ENCODE results near the gene ZNF593OS. TPM values are rescaled to one million over a fixed set of nuclear protein-coding genes. Genes with fewer than 3 reads are reported as not detected.
A peak's percentile ranks its signal among the peaks of the same experiment; 100 is the strongest.

Gene ZNF593OS
- total RNA-seq, 1 donor from 2014 or later: not detected

DNA sequence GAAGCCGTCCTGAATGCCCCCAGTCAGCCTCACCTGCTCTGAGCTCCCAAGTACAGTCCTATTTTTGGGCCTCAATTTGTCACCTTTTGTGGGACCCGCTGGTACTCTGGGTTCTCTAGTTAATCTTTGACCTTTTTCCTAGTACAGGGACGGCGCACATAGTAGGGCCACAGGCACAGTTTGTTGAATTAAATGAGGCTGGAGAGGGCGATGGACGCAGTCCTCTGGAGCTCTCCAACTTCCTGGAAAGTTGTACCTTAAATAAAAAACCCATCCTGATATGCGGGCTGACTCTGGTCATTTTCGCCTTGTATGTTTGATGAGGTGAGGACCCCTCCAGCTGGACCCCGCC, 8.0 kb downstream of the ZNF593OS start:
- DNase-seq (ENCODE audit: missing footprints): no peak
- no peak for ATAC-seq
- intact Hi-C loops (cut with DNase I): loop anchor here (2.0 kb wide), 1 partner anchor 59 kb away; no protein-coding TSS in a partner anchor

DNA sequence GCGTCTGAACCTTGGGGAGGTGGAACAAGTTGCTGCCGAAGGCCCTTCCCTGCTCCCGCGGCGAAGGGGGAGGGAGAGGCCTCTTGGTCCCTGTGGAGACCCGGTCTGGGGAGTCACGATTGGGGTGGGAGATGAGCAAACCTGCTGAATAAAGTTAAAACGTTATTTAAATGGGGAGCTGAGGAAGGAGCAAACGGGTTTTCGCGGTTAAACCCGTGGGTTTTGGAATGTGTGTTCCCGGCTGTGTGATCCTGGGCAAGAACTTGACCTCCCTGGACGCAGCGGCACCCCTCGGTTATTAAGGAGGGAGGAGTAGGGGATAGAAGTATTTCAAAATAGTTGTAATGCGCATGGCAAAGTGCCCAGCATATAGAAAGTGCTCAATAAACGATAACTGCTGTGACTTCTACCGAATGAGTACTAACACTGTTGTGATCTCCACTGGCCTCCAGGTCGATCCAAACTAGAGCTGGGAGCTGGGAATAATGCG, 9.4 kb downstream of the ZNF593OS start:
- ATAC-seq (no peak), DNase-seq (ENCODE audit: missing footprints) (peak; percentile 20)
- intact Hi-C loops (cut with DNase I): no loop called here

DNA sequence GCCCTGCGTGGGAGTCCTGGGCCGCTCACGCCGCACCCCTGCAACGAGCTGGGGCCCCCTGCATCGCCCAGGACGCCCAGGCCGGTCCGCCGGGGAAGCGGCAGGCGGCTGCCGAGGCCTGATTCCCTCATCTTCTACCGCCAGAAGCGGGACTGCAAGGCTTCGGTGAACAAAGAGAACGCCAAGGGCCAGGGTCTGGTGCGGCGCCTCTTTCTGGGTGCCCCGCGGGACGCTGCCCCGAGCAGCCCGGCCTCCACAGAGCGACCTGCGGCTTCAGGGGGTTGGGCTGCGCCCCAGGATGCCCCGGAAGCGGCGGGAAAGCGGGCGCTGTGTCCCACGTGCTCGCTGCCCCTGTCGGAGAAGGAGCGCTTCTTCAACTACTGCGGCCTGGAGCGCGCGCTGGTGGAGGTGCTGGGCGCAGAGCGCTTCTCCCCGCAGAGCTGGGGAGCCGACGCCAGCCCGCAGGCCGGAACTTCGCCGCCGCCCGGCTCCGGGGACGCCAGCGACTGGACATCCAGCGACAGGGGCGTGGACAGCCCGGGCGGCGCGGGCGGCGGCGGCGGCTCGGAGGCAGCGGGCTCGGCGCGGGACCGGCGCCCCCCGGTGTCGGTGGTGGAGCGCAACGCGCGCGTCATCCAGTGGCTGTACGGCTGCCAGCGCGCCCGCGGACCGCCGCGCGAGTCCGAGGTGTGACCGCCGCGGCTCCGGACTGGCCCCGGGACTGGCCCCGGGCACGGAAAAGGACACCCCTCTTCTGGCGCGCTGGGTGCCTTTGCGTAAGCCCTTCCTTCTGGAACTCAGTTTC, 10.0 kb downstream of the ZNF593OS start:
- intact Hi-C loops (cut with DNase I): no loop called here
- ATAC-seq (peak; percentile 67), DNase-seq (ENCODE audit: missing footprints) (peak; percentile 83)

DNA sequence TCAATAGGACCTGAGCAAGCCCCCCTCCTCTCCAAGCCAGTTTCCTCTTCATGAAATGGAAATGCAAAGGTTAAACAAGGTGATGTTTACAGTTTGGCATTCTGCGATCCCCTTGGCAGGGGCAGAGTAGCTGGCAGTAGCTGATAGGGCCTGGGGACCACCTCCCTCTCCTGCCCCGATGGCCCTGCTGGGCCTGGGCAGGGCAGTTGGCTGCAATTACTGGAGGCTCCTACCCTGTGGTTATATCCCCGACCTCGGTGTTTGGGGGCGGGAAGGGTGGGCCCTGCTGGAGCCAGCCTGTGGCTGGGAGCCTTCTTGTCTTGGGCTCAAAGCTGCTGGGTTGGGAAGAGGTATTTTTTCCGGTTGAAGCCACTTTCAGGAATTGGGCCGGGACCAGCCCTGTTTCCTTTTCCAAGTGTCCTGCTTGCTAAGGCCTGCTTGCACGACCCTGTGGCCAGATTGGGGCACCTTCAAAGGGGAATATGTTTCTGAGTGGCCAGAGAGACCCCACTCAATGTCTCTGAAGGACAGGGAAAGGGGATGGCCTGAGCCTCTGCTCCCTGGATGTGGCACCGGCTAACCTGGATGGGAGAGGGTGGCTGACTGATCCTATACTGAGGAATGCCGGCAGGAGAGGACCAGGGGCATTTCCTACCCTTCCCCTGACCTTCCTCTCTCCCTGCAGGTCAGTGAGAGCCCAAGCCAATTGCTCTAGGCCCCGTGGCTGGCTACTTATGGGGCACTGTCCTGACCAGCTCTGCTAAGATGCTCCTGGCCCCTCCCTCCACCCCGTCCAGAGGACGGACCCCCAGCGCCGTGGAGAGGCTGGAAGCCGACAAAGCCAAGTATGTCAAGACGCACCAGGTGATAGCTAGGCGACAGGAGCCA, 10.9 kb downstream of the ZNF593OS start:
- intact Hi-C loops (cut with DNase I): no loop called here
- no peak for DNase-seq (ENCODE audit: missing footprints)
- no peak for ATAC-seq

DNA sequence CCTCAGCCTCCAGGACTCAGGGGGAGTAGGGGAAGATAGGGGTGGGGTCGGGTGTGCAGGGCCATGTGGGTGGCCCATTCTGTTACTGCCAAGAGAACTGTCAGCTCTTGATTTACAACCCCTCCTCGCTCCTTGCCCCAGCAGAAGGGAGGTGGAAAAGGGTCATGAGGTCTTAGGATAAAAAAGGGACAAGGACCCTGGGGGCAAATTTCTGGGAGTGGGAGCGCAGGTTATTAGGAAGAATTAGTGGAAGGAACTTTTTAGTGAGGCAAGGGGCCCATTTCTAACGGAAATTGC, 11.9 kb downstream of the ZNF593OS start:
- intact Hi-C loops (cut with DNase I): loop anchor here (2.0 kb wide), 1 partner anchor 123 kb away; no protein-coding TSS in a partner anchor
- ATAC-seq: no peak
- no peak for DNase-seq (ENCODE audit: missing footprints)

DNA sequence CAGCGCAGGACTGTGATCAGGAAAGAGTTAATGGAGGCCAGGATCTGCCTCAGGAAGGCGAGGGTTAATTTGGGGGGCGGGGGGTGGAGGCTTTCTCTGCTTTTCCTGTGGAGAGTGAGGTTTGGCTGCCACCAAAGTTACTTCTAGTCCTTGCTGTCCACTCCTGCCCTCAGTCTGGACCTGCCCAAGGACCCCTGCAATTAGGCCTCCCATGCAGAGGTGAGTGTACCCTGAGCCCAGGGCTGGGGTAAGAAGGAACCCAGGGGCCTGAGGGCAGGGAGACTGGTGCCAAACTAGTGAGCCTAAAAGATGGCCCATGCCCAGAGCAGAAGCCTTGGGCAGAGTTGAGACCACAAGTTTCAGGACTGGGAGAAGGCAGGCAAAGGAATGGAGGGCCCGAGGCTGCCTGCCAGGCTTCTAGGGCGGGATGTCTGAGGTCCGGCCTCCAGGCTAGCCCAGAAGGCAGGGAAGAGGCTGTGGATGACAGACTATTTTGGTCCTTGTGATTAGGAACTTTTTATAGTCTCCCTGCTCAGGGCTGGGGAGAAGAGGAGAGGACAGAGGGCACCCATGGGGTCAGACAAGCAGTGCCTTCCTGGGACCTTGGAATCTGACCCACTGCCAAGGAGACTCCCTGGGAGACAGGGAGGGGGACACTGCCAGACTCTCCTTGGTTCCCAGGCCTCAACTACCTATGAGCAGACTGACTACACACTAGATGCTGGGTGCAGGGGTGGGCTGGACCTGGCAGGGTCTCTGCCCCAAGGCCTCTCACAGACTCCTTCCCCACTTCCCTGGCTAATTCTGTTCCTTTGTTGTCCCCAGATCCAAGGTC, 12.5 kb downstream of the ZNF593OS start, which contains the start of gene FAM110D:
TSS of gene FAM110D (plus strand) at position 172 of the 835 bp plus-strand sequence. CDS start 2,213 bp downstream, outside the sequence.
- DNase-seq (ENCODE audit: missing footprints): no peak
- peak; percentile 74 for ATAC-seq
- intact Hi-C loops (cut with DNase I): loop anchor here (2.0 kb wide), 1 partner anchor 122 kb away; no protein-coding TSS in a partner anchor

DNA sequence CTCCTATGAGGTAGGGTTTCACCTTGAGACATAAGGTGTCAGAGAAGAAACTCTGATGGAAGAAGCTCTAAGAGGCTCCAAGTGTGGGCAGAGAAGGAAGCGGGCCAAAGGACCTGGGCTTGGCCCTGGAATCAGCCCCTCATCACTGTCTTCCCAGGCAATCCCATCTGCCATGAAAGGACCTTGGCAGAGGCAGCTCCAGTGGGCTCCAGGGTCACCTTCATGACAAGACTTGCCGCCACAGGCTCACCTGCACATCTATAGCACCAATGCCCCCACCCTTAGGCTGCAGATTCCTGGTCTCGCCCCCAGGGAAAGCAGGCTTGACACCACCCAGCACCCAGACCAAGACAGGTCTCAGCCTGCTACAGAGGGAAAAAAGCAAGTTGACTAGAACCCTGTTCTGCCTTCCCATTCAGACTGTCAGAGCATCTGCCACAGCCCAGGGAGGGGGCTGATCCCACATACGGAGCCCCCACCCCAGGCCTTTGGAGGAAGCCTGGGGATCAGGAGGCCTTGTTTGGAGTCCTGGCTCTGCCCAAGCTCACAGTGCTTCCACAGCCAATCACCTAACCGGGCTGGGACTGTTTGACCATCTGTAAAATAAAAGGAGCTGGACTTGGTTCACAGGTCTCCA, 13.2 kb downstream of the ZNF593OS start:
- ATAC-seq (no peak), DNase-seq (ENCODE audit: missing footprints) (no peak)
- intact Hi-C loops (cut with DNase I): loop anchor here (2.0 kb wide), 1 partner anchor 122 kb away; no protein-coding TSS in a partner anchor

DNA sequence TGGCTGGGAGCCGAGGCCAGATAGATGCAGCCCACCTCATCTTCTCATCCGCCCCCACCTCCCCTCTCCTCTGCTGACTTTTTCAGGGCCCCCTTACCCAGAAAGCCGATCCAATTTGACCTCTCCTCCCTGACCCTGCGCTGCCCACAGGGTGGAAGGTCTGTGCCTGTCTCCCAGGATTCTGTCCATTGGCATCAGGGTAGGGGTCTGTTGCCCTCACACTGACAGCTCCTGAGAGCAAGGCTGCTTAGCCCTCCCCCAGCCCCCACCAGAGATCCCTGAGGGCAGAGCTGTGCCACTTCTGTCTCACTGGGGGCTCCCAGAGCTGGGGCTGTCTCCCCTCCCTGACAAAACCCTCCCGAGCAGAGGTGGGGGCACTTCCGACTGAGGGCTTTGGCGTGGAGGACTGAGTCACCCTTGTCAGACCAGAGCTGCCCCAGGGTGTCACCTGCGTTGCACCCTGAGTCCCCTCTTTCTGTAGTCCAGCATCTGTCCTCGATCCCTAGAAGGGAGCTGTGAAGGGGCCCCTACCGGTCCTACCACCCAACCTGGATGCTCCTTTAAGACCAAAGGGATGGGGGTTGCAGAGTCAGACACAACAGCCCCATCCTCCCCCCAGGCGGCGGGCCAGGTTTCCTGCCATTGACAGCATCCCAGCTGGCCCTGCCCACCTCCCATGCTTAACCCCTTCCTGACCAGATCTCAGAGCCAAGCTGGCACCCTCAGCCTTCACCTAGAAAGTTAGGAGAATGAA, 15.2 kb downstream of the ZNF593OS start:
- ATAC-seq: no peak
- peak; percentile 79 for DNase-seq (ENCODE audit: missing footprints)
- intact Hi-C loops (cut with DNase I): no loop called here

DNA sequence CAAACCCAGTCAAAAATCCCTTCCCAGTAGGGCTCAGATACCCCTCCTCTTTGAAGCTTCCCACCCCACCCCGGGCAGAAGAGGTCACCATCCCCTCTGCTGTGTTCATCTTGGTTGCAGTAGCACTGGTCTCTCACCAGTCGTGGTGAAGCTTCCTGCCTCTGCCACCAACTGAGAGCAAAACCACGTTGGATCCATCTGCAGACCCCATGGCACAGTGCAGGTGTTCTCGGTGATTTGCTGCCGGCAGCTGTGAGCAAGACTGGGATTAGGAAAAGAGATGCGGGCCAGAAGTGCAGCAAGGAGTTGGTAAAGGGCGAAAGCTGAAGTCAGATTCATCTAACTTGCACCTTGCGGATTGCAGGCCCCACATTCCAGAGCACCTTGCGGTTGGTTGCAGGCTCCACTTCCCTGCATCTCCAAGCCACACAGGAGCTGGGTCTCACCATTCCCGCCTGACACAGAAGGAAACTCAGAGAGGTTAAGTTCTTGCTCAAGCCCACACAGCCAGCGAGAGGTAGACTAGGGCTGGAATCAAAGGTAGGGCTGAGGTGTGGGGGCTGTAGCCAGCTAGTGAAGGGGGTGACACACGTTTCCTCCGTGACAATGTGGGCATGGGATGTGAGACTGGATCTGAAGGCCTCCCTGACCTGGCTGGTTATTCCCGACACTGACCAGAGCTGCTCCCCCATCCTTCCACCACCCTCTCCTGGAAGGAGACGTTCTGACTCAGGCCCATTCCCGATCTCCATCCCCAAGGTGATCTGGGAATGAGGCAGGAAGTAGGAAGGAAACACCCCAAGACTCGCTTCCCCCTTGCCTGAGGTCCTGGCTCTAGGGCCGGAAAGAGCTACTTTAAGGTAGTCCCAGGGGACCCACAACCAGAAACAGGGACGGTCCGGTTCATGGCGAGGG, 16.0 kb downstream of the ZNF593OS start:
- DNase-seq (ENCODE audit: missing footprints) (no peak), ATAC-seq (no peak)
- intact Hi-C loops (cut with DNase I): no loop called here

DNA sequence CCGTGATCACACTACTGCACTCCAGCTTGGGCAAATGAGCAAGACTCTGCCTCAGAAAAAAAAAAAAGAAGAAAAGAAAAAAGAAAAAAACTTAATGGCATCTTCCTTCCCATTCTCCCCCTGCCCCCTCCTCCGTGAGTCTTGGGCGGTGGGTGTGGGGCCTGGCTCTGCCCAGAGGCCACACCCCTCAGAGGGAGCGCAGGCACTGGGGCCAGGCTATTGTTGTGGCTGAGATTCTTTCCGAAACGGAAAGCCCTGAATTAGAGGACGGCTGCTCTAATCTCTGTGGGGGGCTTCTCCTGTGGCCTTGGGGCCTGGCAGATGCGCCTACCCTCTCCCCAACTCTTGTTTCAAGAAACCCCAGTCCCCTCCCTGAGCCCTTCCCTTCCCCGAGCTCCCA, 16.9 kb downstream of the ZNF593OS start:
- DNase-seq (ENCODE audit: missing footprints) (no peak), ATAC-seq (no peak)
- intact Hi-C loops (cut with DNase I): no loop called here

DNA sequence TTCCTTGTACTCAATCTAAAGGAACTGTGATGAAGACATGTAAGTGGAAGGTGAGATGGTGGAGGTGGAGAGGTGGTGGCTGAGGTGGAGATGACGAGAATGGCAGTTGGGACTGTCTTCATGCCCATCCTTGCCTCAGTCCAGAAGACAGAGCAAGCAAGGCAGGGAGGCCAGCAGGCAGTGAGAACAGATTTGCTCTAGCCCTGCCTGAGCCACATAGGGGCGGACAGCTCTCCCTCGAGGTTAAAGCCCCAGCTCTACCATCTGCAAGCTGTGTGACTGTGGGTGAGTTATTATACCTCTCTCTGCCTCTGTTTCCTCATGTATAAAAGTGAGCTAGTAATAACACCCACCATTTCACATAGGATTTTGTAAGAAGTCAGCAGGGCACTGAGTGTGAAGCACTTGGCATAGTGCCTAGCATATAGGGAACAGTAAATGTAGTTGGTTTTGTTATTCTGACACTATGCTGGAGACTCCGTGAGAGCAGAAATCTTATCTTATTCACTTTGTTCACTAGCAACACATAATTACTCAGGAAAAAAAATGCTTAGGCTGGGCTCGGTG, 17.6 kb downstream of the ZNF593OS start:
- no peak for DNase-seq (ENCODE audit: missing footprints)
- ATAC-seq: no peak
- intact Hi-C loops (cut with DNase I): no loop called here

DNA sequence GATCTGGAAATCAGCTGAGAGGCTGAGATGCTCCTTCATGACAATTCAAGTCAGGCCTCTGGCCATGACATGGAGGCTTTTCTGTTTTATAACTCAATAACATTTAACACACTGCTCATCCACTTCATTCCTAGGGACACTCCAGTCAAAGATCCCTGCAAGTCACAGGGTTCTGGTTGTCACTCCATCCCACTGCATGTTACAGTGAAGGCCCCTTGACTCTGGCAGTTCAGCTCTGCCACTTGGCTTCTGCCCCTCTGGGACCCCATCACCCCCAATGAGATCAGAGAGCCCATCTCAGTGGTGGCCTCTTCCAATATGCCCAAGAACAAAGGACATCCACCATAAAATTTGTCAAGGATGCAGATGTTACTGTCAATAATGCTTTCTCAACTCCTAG, 22.7 kb downstream of the ZNF593OS start:
- ATAC-seq: no peak
- intact Hi-C loops (cut with DNase I): no loop called here
- DNase-seq (ENCODE audit: missing footprints): no peak

DNA sequence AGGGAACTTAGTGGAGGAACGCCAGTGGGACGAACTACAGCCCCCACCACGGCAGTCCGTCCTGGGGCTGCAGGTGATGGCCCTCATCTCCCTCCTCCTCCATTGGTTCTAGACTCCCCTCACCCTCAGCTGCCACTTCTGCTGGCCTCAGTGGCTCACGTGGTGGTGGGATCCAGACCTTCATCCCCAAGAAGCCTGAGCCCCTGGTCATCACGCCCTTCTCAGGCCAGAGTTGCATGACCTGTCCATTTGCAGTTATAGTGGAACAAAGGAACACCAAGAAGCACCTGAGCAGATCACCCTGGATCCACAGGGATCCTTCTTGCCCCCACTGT, 25.7 kb downstream of the ZNF593OS start:
- DNase-seq (ENCODE audit: missing footprints) (no peak), ATAC-seq (no peak)
- intact Hi-C loops (cut with DNase I): loop anchor here (1.0 kb wide), 2 partner anchors 41 to 110 kb away; no protein-coding TSS in a partner anchor

DNA sequence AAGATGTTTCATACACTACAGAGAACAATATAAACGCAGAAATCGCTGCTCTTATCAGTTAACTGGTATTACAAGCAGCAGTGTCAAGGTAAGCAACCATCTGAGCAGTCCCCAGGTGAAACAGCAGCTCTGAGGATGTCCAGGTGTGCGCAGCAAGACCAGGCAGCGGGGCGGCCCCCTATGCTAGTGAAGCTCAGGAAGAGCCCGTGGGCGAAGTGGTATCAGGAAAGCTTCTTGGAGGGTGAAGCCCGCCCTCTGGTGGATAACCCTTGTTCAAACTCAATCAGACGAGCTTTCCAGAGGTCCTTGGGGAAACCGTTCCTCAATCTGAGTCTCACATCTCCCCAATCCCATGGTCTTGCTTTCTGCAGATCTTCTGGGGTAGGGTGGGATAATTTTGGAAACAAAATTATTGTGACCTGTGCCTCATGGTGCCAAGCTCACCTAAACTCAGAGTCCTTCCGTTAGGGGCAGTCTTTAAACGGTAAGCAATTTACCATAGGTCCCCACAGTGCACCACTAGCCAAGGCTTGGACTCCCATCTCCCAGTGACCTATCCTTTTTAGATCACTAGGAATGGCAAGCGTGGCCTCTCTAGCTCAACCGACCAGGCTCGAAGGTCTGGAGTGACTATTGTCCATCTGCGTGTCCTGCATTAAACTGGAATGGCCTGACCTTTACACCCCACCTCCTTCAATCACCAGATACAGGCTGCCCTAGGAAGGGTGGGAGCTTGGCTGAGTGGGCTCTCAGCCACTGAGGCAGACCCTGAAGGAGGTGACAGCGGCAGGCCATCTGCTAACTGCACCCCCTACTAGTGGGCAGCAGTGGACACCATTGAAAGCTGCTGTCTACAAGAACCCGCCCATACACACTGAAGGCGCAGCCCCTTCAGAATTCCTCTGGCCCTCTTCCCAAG, 26.3 kb downstream of the ZNF593OS start:
- DNase-seq (ENCODE audit: missing footprints) (peak; percentile 80), ATAC-seq (peak; percentile 85)
- intact Hi-C loops (cut with DNase I): loop anchor here (1.0 kb wide), 2 partner anchors 40 to 109 kb away; no protein-coding TSS in a partner anchor

DNA sequence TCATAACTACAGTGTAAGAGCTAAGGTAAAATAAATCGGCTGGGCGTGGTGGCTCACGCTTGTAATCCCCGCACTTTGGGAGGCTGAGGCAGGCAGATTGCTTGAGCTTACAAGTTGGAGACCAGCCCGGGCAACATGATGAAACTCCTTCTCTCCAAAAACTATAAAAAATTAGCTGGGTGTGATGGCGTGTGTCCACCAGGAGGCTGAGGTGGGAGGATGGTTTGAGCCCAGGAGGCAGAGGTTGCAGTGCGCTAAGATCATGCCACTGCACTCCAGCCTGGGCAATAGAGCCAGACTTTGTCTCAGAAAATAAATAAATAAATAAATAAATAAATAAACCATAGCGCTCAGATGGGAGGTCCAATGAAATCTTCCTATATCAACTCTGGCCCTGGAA, 29.5 kb downstream of the ZNF593OS start:
- DNase-seq (ENCODE audit: missing footprints) (no peak), ATAC-seq (no peak)
- intact Hi-C loops (cut with DNase I): no loop called here

Measured in Right ventricle myocardium inferior (tissue), 1 donor.